ENCODE measurements around the gene DHRS7B. TPM values are rescaled to one million over a fixed set of nuclear protein-coding genes. Genes with fewer than 3 reads are reported as not detected.
A peak's percentile ranks its signal among the peaks of the same experiment; 100 is the strongest.

Gene DHRS7B
- total RNA-seq, 4 donors from 2014 or later: 42.8 to 64.1 (median 50.6) TPM

DNA sequence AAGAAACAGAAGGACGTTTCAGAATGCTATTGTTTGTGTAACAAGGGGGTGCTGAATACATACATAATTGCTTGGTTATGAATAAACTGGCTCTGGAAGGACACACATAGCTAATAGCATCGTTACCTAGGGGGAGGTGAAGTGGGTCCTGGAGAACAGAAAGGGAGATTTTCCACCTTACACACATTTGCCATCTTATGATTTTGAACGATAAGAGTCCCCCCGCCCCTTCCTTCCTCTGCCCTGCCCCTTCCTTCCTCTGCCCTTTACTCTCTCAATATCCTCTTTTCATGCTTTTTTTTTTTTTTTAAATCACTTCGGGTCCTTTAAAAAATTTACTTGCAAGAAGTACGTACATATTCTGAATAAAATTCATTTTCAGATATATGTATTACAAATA lies 902 bp upstream of the DHRS7B start:
- H3K27me3 ChIP-seq: no peaks in the 10 kb centered on the region
- peak overlapping the region; percentile 78 for H3K4me3 ChIP-seq
- no peaks in the 10 kb centered on the region for H3K36me3 ChIP-seq
- no peak overlapping the region for H3K27ac ChIP-seq
- TF ChIP-seq POLR2A (IDR thresholded peaks at IDR 0.05) (no peak), EP300 (IDR thresholded peaks at IDR 0.05) (no peak)
- peaks cover 28% of the 10 kb centered on the region for H3K4me1 ChIP-seq
- WGBS: 51% methylated on average over 6 of the region's 6 CpGs
- no peak for DNase-seq (ENCODE audit: low spot score in 2 of 2)
- no peaks in the 10 kb centered on the region for H3K9me3 ChIP-seq

DNA sequence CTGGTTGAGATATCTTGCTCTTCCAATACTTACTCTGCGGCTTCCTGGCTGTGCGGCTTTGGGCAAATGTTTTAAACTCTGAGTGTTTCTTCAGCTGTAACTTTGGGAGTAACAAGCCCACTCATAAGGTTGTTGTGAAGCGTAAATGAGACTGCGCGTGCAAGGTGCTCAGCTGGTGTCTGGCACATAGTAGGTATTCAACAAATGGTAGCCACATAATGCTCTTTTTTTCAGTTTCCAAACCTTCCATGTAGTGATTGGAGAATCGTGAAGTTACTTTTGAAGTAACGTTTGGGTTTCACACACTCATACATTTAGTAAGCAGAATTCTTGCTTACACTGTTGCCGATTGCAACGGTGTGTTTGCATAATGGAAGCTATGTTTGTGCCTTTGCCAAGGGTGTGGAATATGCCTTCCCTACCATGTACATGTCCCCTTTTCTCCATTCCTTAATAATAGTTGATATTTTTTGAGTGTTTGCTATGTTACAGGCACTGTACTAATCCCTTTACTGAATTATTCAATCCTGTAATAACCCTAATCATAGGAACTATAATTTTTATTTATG lies 829 bp downstream of the DHRS7B start:
- H3K9me3 ChIP-seq: no peaks in the 10 kb centered on the region
- TF ChIP-seq, protein P1, sequence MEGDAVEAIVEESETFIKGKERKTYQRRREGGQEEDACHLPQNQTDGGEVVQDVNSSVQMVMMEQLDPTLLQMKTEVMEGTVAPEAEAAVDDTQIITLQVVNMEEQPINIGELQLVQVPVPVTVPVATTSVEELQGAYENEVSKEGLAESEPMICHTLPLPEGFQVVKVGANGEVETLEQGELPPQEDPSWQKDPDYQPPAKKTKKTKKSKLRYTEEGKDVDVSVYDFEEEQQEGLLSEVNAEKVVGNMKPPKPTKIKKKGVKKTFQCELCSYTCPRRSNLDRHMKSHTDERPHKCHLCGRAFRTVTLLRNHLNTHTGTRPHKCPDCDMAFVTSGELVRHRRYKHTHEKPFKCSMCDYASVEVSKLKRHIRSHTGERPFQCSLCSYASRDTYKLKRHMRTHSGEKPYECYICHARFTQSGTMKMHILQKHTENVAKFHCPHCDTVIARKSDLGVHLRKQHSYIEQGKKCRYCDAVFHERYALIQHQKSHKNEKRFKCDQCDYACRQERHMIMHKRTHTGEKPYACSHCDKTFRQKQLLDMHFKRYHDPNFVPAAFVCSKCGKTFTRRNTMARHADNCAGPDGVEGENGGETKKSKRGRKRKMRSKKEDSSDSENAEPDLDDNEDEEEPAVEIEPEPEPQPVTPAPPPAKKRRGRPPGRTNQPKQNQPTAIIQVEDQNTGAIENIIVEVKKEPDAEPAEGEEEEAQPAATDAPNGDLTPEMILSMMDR (IDR thresholded peaks at IDR 0.05): no peak
- TF ChIP-seq POLR2A (IDR thresholded peaks at IDR 0.05): no peak
- TF ChIP-seq POLR2AphosphoS5 (IDR thresholded peaks at IDR 0.05): no peak
- no peak for TF ChIP-seq EP300 (IDR thresholded peaks at IDR 0.05)
- DNase-seq (ENCODE audit: low spot score in 2 of 2): no peak
- WGBS: 9% methylated on average over 7 of the region's 9 CpGs
- H3K4me1 ChIP-seq: peaks cover 31% of the 10 kb centered on the region
- peak overlapping the region; percentile 78 for H3K4me3 ChIP-seq
- H3K27me3 ChIP-seq: no peaks in the 10 kb centered on the region
- H3K36me3 ChIP-seq: no peaks in the 10 kb centered on the region
- H3K27ac ChIP-seq: peak overlapping the region; percentile 94

DNA sequence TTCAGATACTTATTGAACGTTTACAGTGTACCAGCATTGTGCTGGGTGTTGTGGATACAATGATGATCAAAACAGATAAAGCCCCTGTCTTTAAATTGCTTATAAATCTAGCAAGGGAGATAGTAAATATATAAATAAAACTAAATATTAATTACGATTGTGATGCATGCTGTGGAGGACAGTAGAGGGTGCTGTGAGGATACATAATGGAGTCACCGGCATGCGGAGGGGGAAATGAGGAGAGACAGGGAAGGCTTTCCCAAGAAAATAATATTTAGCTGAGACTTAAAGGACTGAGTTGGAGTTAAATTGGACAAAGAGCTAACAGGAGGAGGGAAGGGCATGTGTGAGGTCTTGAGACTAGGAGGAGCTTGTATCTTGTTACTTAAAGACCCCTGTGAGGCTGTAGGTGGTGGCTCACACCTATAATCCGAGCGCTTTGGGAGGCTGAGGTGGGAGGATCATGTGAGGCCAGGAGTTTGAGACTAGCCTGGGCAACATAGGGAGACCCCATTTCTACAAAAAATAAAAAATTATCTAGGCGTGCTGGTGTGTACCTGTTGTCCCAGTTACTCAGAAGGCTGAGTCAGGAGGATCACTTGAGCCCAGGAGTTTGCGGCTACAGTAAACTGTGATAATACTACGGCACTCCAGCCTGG lies 2.4 kb downstream of the DHRS7B start:
- 54% methylated on average over 9 of the region's 9 CpGs for WGBS
- no peaks in the 10 kb centered on the region for H3K27me3 ChIP-seq
- no peak overlapping the region for H3K4me3 ChIP-seq
- H3K4me1 ChIP-seq: peaks cover 40% of the 10 kb centered on the region
- H3K36me3 ChIP-seq: no peaks in the 10 kb centered on the region
- TF ChIP-seq, protein P1 (IDR thresholded peaks at IDR 0.05): peak in 1 of 2 donors; percentile 48
- TF ChIP-seq EP300 (IDR thresholded peaks at IDR 0.05): no peak
- no peaks in the 10 kb centered on the region for H3K9me3 ChIP-seq
- no peak for DNase-seq (ENCODE audit: low spot score in 2 of 2)
- no peak overlapping the region for H3K27ac ChIP-seq

DNA sequence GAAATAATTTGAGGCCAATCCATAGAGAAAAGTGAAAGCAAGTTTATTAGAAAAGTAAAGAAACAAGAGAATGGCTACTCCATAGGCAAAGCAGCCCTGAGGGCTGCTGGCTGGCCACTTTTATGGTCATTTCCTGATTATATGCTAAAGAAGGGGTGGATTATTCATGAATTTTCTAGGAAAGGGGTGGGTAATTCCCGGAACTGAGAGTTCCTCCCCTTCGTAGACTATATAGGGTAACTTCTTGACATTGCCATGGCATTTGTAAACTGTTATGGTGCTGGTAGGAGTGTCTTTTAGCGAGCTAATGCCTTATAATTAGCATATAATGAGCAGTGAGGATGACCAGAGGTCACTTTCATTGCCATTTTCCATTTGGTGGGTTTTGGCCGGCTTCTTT lies 4.4 kb downstream of the DHRS7B start:
- H3K9me3 ChIP-seq: no peaks in the 10 kb centered on the region
- DNase-seq (ENCODE audit: low spot score in 2 of 2): no peak
- peaks cover 38% of the 10 kb centered on the region for H3K4me1 ChIP-seq
- H3K36me3 ChIP-seq: no peaks in the 10 kb centered on the region
- no peaks in the 10 kb centered on the region for H3K27me3 ChIP-seq
- no peak overlapping the region for H3K27ac ChIP-seq
- no peak for TF ChIP-seq POLR2A (IDR thresholded peaks at IDR 0.05)
- TF ChIP-seq, protein P1 (IDR thresholded peaks at IDR 0.05): no peak
- no peak for TF ChIP-seq POLR2AphosphoS5 (IDR thresholded peaks at IDR 0.05)
- no peak for TF ChIP-seq EP300 (IDR thresholded peaks at IDR 0.05)
- no peak overlapping the region for H3K4me3 ChIP-seq
- 62% methylated on average over 4 of the region's 4 CpGs for WGBS

DNA sequence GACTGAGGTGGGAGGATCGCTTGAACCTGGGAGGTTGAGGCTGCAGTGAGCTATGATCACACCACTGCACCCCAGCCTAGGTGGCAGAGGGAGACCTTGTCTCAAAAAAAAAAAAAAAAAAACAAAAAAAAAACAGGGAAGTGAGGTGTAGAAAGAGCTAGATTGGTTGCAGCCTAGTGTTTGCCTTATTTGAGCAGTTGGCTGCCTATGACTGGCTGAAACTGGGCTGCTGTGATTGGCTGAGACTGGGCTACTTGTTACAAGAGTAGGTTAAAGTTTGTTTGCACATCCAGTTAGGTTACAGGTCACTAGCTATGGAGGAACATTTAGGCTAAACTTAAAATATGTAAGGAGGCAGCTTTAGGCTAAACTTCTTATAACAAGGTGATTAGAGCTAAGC lies 5.7 kb downstream of the DHRS7B start:
- TF ChIP-seq EP300 (IDR thresholded peaks at IDR 0.05): no peak
- no peak for TF ChIP-seq POLR2A (IDR thresholded peaks at IDR 0.05)
- TF ChIP-seq, protein P1 (IDR thresholded peaks at IDR 0.05): no peak
- no peak for TF ChIP-seq POLR2AphosphoS5 (IDR thresholded peaks at IDR 0.05)
- Histone ChIP-seq H3K36me3 (no peaks in the 10 kb centered on the region), H3K4me3 (no peak overlapping the region), H3K27me3 (no peaks in the 10 kb centered on the region), H3K9me3 (no peaks in the 10 kb centered on the region), H3K4me1 (peaks cover 32% of the 10 kb centered on the region), H3K27ac (no peak overlapping the region)
- 88% methylated on average over 1 of the region's 1 CpG for WGBS
- no peak for DNase-seq (ENCODE audit: low spot score in 2 of 2)

Measured in suprapubic skin (tissue), 4 donors.